ENCODE results near the gene FXYD6. TPM values are rescaled to one million over a fixed set of nuclear protein-coding genes. Genes with fewer than 3 reads are reported as not detected.

The FXYD6 gene
- total and polyA plus RNA-seq, 2 of the 8 experiments (the other 6 are each of a cell fraction or from before 2014, with no cell fraction given): 44.6 to 117 TPM

GRCh38 chr11:117882311-117882905 is 6.0 kb upstream of the FXYD6 start (continued):
- TF ChIP-seq RNF2 (IDR thresholded peaks at IDR 0.05; ENCODE audit: borderline replicate concordance, low read depth, low read length, missing control alignments, poor library complexity, severe bottlenecking) (no peak), RXRA (IDR thresholded peaks at IDR 0.05; ENCODE audit: insufficient read depth, low read depth, low read length) (no peak), TCF12 (IDR thresholded peaks at IDR 0.05; ENCODE audit: low read depth, low read length) (no peak), SIRT6 (IDR thresholded peaks at IDR 0.05; ENCODE audit: low read length) (no peak), ATF3 (IDR thresholded peaks at IDR 0.05; ENCODE audit: insufficient read depth, low read depth, low read length) (no peak), CREB1 (IDR thresholded peaks at IDR 0.05) (no peak), POU5F1 (IDR thresholded peaks at IDR 0.05; ENCODE audit: low read depth, low read length) (no peak)
